HEK293 (cell line): ENCODE measurements around the gene STX3.

ENCODE experiments used
- CTCF ChIA-PET: fragments of 350-600 bp; formaldehyde crosslinking; extraction: SDS; loops from one replicate; lab custom pipeline; 2021; ENCODE audit warnings: antibody characterized with exemption; lab: Yijun Ruan, JAX
- POLR2A ChIA-PET: fragments of 300-600 bp; formaldehyde crosslinking; extraction: SDS; loops from one replicate; lab custom pipeline; 2020; ENCODE audit warnings: antibody characterized with exemption, inconsistent platforms; lab: Yijun Ruan, JAX
- H3K27ac ChIP-seq: fragments of 200-500 bp; sonication (Bioruptor generic); 2 replicates; pipeline ENCODE4 v1.5.1; 2014; ENCODE audit warnings: low read depth, low read length, control low read depth, inconsistent platforms; ENCODE audit errors: extremely low read depth
- H3K36me3 ChIP-seq, 2 experiments: fragments of 200-500 bp in 1 of 2; sonication (Bioruptor generic) in 1 of 2; 1 replicate in 1 of 2; 2 replicates in 1 of 2; pipeline ENCODE4 v1.5.1; 2014 to 2017; ENCODE audit warnings: inconsistent platforms in 2 of 2, low read length in 2 of 2; ENCODE audit not compliant: control insufficient read depth in 2 of 2, insufficient read depth in 1 of 2
- H3K4me1 ChIP-seq: fragments of 200-500 bp; sonication (Bioruptor generic); 2 replicates; pipeline ENCODE4 v1.5.1; 2014; ENCODE audit warnings: mild to moderate bottlenecking, low read length, inconsistent platforms; ENCODE audit not compliant: control insufficient read depth, insufficient read depth
- H3K4me3 ChIP-seq: 2 replicates; pipeline ENCODE4 v1.5.1; 2011; ENCODE audit warnings: low read depth, mild to moderate bottlenecking, control low read depth, low read length, moderate library complexity
- H3K9me3 ChIP-seq: fragments of 200-500 bp; sonication (Bioruptor generic); 2 replicates; pipeline ENCODE4 v1.5.1; 2014; ENCODE audit warnings: low read depth, low read length, inconsistent platforms; ENCODE audit not compliant: control insufficient read depth, insufficient read depth
- FEZF1 ChIP-seq: fragments of 450-650 bp; formaldehyde crosslinking; IDR thresholded peaks from 2 replicates; pipeline ENCODE4 v1.5.1; 2016; ENCODE audit warnings: missing biosample characterization, missing genetic modification characterization
- KLF9 ChIP-seq: fragments of 450-650 bp; formaldehyde crosslinking; IDR thresholded peaks from 2 replicates; pipeline ENCODE4 v1.5.1; 2016; ENCODE audit warnings: missing biosample characterization, missing genetic modification characterization, low read depth
- RBAK ChIP-seq: fragments of 450-650 bp; formaldehyde crosslinking; IDR thresholded peaks from 2 replicates; pipeline ENCODE4 v1.5.1; 2016; ENCODE audit warnings: missing biosample characterization, missing genetic modification characterization
- REPIN1 ChIP-seq: fragments of 450-650 bp; formaldehyde crosslinking; IDR thresholded peaks from 2 replicates; pipeline ENCODE4 v1.5.1; 2017; ENCODE audit warnings: missing biosample characterization, missing genetic modification characterization, low read depth
- TRIM28 ChIP-seq: IDR thresholded peaks from 2 replicates; pipeline ENCODE4 v1.6.1; 2011; ENCODE audit warnings: low read length, control low read depth, borderline replicate concordance
- ZBTB20 ChIP-seq: fragments of 450-650 bp; formaldehyde crosslinking; IDR thresholded peaks from 2 replicates; pipeline ENCODE4 v1.5.1; 2016; ENCODE audit warnings: missing biosample characterization, missing genetic modification characterization
- ZBTB21 ChIP-seq: fragments of 450-650 bp; formaldehyde crosslinking; IDR thresholded peaks from 2 replicates; pipeline ENCODE4 v1.5.1; 2017; ENCODE audit warnings: missing biosample characterization, missing genetic modification characterization
- ZFP3 ChIP-seq: fragments of 450-650 bp; formaldehyde crosslinking; IDR thresholded peaks from 2 replicates; pipeline ENCODE4 v1.5.1; 2016; ENCODE audit warnings: low read depth, missing biosample characterization, missing genetic modification characterization
- ZNF112 ChIP-seq: fragments of 450-650 bp; formaldehyde crosslinking; IDR thresholded peaks from 2 replicates; pipeline ENCODE4 v1.5.0; 2017; ENCODE audit warnings: missing biosample characterization, missing genetic modification characterization
- ZNF211 ChIP-seq: fragments of 450-650 bp; formaldehyde crosslinking; IDR thresholded peaks from 2 replicates; pipeline ENCODE4 v1.5.1; 2016; ENCODE audit warnings: low read depth, missing biosample characterization, missing genetic modification characterization
- ZNF354C ChIP-seq: fragments of 450-650 bp; formaldehyde crosslinking; IDR thresholded peaks from 2 replicates; pipeline ENCODE4 v1.5.1; 2016; ENCODE audit warnings: missing biosample characterization, missing genetic modification characterization, low read depth, borderline replicate concordance
- ZNF366 ChIP-seq: fragments of 450-650 bp; formaldehyde crosslinking; conservative IDR thresholded peaks from 2 replicates; pipeline ENCODE4 v1.5.1; 2016; ENCODE audit warnings: missing biosample characterization, missing genetic modification characterization
- ZNF423 ChIP-seq: fragments of 450-650 bp; formaldehyde crosslinking; IDR thresholded peaks from 2 replicates; pipeline ENCODE4 v1.5.1; 2016; ENCODE audit warnings: missing biosample characterization, missing genetic modification characterization
- ZNF473 ChIP-seq: fragments of 450-650 bp; formaldehyde crosslinking; IDR thresholded peaks from 2 replicates; pipeline ENCODE4 v1.5.1; 2017; ENCODE audit warnings: missing biosample characterization, missing genetic modification characterization
- ZNF48 ChIP-seq: fragments of 450-650 bp; formaldehyde crosslinking; IDR thresholded peaks from 2 replicates; pipeline ENCODE4 v1.5.1; 2016; ENCODE audit warnings: missing biosample characterization, missing genetic modification characterization
- ZNF501 ChIP-seq: fragments of 450-650 bp; formaldehyde crosslinking; IDR thresholded peaks from 2 replicates; pipeline ENCODE4 v1.5.1; 2016; ENCODE audit warnings: missing biosample characterization, missing genetic modification characterization
- ZNF529 ChIP-seq: fragments of 450-650 bp; formaldehyde crosslinking; IDR thresholded peaks from 2 replicates; pipeline ENCODE4 v1.5.1; 2017; ENCODE audit warnings: missing genetic modification characterization, missing biosample characterization; ENCODE audit not compliant: insufficient replicate concordance
- ZNF558 ChIP-seq: fragments of 450-650 bp; formaldehyde crosslinking; IDR thresholded peaks from 2 replicates; pipeline ENCODE4 v1.5.1; 2016; ENCODE audit warnings: missing biosample characterization, missing genetic modification characterization
- ZNF561 ChIP-seq: fragments of 450-650 bp; IDR thresholded peaks from 2 replicates; pipeline ENCODE4 v1.5.1; 2018; ENCODE audit warnings: missing biosample characterization, missing genetic modification characterization, borderline replicate concordance
- ZNF623 ChIP-seq: fragments of 450-650 bp; formaldehyde crosslinking; IDR thresholded peaks from 2 replicates; pipeline ENCODE4 v1.5.1; 2016; ENCODE audit warnings: missing biosample characterization, missing genetic modification characterization
- ZNF629 ChIP-seq: fragments of 450-650 bp; formaldehyde crosslinking; IDR thresholded peaks from 2 replicates; pipeline ENCODE4 v1.5.1; 2017; ENCODE audit warnings: missing biosample characterization, missing genetic modification characterization
- ZNF701 ChIP-seq: fragments of 450-650 bp; formaldehyde crosslinking; IDR thresholded peaks from 2 replicates; pipeline ENCODE4 v1.5.1; 2016; ENCODE audit warnings: missing biosample characterization, missing genetic modification characterization
- ZNF792 ChIP-seq: fragments of 450-650 bp; formaldehyde crosslinking; IDR thresholded peaks from 2 replicates; pipeline ENCODE4 v1.5.1; 2016; ENCODE audit warnings: missing biosample characterization, missing genetic modification characterization
- ZNF837 ChIP-seq: fragments of 450-650 bp; formaldehyde crosslinking; IDR thresholded peaks from 2 replicates; pipeline ENCODE4 v1.5.1; 2016; ENCODE audit warnings: missing biosample characterization, missing genetic modification characterization
- TF ChIP-seq, protein P1 (sequence below): fragments of 450-650 bp; formaldehyde crosslinking; IDR thresholded peaks from 2 replicates; pipeline ENCODE4 v1.5.0; 2017; ENCODE audit warnings: missing biosample characterization, missing genetic modification characterization, borderline replicate concordance
- TF ChIP-seq, protein P2 (sequence below): fragments of 450-650 bp; formaldehyde crosslinking; IDR thresholded peaks from 2 replicates; pipeline ENCODE4 v1.5.1; 2016; ENCODE audit warnings: missing biosample characterization, missing genetic modification characterization
- TF ChIP-seq, protein P3 (sequence below): fragments of 450-650 bp; formaldehyde crosslinking; conservative IDR thresholded peaks from 2 replicates; pipeline ENCODE4 v1.5.1; 2016; ENCODE audit warnings: low read depth, missing biosample characterization, missing genetic modification characterization

Gene STX3

DNA sequence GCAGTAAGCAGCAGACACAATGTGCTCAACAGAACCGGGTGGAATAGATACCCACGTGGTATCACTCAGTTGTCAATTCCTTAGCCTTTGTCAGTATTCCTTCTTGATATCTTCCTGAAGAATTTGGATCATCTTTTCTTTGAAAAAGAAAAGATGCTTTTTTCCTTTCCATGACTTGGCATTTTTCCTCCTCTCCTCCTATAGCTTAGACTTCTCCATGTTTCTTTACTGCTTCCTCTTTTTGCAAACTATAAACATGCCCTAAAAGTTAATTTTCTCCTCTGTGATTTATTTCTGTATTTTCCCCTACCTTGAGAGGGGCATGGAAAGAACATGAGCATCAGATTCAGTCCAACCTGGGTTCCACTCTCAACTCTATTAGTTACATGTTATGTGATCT is 78.4 kb downstream of the STX3 start:
- Histone ChIP-seq H3K4me3 (no peak overlapping the region), H3K36me3 (no peaks in the 10 kb centered on the region), H3K9me3 (no peaks in the 10 kb centered on the region), H3K4me1 (no peaks in the 10 kb centered on the region), H3K27ac (no peak overlapping the region)
- POLR2A ChIA-PET, result no interaction called here
- CTCF ChIA-PET, result interaction anchor here (0.6 to 0.8 kb wide), 4 partner anchors 10 to 149 kb away, joined by 3 to 6 read pairs (median 4); partner anchors contain the start of gene TCN1
- TF ChIP-seq ZNF211 (tag by site-specific recombination) (no peak), ZNF623 (tag by site-specific recombination) (no peak), ZNF423 (tag by site-specific recombination) (no peak), ZNF529 (tag by site-specific recombination) (no peak), ZNF561 (no peak), ZNF48 (no peak), ZNF112 (tag by site-specific recombination) (no peak), ZBTB21 (tag by site-specific recombination) (no peak), ZNF629 (tag by site-specific recombination) (no peak), ZNF792 (no peak), RBAK (no peak), FEZF1 (tag by site-specific recombination) (no peak)
- TF ChIP-seq, protein P1, sequence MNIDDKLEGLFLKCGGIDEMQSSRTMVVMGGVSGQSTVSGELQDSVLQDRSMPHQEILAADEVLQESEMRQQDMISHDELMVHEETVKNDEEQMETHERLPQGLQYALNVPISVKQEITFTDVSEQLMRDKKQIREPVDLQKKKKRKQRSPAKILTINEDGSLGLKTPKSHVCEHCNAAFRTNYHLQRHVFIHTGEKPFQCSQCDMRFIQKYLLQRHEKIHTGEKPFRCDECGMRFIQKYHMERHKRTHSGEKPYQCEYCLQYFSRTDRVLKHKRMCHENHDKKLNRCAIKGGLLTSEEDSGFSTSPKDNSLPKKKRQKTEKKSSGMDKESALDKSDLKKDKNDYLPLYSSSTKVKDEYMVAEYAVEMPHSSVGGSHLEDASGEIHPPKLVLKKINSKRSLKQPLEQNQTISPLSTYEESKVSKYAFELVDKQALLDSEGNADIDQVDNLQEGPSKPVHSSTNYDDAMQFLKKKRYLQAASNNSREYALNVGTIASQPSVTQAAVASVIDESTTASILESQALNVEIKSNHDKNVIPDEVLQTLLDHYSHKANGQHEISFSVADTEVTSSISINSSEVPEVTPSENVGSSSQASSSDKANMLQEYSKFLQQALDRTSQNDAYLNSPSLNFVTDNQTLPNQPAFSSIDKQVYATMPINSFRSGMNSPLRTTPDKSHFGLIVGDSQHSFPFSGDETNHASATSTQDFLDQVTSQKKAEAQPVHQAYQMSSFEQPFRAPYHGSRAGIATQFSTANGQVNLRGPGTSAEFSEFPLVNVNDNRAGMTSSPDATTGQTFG (tag by site-specific recombination), result no peak
- TF ChIP-seq, protein P2, sequence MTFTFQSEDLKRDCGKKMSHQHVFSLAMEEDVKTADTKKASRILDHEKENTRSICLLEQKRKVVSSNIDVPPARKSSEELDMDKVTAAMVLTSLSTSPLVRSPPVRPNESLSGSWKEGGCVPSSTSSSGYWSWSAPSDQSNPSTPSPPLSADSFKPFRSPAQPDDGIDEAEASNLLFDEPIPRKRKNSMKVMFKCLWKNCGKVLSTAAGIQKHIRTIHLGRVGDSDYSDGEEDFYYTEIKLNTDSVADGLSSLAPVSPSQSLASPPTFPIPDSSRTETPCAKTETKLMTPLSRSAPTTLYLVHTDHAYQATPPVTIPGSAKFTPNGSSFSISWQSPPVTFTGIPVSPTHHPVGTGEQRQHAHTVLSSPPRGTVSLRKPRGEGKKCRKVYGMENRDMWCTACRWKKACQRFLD (tag by site-specific recombination), result no peak

DNA sequence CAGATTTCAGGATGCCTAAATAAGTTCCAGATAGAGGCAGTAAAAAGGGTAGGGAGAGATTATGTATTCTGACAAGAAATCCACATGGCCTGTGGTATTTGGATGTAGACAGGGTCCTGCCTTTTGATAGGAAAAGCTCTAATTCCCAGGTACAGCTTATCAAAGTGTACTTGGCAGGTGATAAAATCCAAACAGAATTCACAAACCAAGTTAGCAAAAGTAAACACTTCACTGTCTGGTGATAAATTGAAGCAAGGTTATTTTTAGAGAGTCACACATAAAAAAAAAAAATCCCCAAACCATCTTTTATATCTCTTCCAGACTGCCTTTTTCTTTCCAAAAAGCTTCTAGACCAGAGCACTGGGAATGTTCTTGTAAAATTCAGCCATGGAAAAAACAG is 84.4 kb downstream of the STX3 start:
- Histone ChIP-seq H3K4me3 (no peak overlapping the region), H3K27ac (no peak overlapping the region), H3K4me1 (no peaks in the 10 kb centered on the region), H3K36me3 (no peaks in the 10 kb centered on the region), H3K9me3 (no peaks in the 10 kb centered on the region)
- ChIA-PET CTCF (interaction anchor here (0.6 kb wide), 1 partner anchor 494 kb away, joined by 3 read pairs; no protein-coding TSS in a partner anchor), POLR2A (no interaction called here)
- TF ChIP-seq ZFP3 (tag by site-specific recombination) (no peak), KLF9 (no peak), ZNF837 (tag by site-specific recombination) (no peak), ZBTB20 (no peak), ZNF473 (tag by site-specific recombination) (no peak), ZNF623 (tag by site-specific recombination) (no peak), ZNF701 (tag by site-specific recombination) (no peak), ZNF366 (no peak), TRIM28 (no peak), REPIN1 (tag by site-specific recombination) (no peak), ZNF558 (tag by site-specific recombination) (no peak), FEZF1 (tag by site-specific recombination) (no peak), ZNF501 (no peak), ZNF354C (tag by site-specific recombination) (no peak), RBAK (no peak)
- TF ChIP-seq, protein P3, sequence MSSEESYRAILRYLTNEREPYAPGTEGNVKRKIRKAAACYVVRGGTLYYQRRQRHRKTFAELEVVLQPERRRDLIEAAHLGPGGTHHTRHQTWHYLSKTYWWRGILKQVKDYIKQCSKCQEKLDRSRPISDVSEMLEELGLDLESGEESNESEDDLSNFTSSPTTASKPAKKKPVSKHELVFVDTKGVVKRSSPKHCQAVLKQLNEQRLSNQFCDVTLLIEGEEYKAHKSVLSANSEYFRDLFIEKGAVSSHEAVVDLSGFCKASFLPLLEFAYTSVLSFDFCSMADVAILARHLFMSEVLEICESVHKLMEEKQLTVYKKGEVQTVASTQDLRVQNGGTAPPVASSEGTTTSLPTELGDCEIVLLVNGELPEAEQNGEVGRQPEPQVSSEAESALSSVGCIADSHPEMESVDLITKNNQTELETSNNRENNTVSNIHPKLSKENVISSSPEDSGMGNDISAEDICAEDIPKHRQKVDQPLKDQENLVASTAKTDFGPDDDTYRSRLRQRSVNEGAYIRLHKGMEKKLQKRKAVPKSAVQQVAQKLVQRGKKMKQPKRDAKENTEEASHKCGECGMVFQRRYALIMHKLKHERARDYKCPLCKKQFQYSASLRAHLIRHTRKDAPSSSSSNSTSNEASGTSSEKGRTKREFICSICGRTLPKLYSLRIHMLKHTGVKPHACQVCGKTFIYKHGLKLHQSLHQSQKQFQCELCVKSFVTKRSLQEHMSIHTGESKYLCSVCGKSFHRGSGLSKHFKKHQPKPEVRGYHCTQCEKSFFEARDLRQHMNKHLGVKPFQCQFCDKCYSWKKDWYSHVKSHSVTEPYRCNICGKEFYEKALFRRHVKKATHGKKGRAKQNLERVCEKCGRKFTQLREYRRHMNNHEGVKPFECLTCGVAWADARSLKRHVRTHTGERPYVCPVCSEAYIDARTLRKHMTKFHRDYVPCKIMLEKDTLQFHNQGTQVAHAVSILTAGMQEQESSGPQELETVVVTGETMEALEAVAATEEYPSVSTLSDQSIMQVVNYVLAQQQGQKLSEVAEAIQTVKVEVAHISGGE (tag by site-specific recombination), result no peak
- TF ChIP-seq, protein P1 (tag by site-specific recombination), result no peak
